HepG2 (cell line): ENCODE measurements around the gene ADAMTS16. TPM values are rescaled to one million over a fixed set of nuclear protein-coding genes. Genes with fewer than 3 reads are reported as not detected.

Experiments used
- EHMT2 ChIP-seq: fragments of 200-600 bp; sonication (generic); IDR thresholded peaks from 2 replicates; pipeline ENCODE4 v1.7.0; 2017; ENCODE audit warnings: antibody characterized with exemption, low read depth, low read length, borderline replicate concordance
- HNRNPLL ChIP-seq: fragments of 200-400 bp; formaldehyde crosslinking; IDR thresholded peaks from 2 replicates; pipeline ENCODE4 v1.6.1; 2017; ENCODE audit warnings: mild to moderate bottlenecking, low read depth, low read length; ENCODE audit not compliant: poor library complexity, severe bottlenecking
- HOXA3 ChIP-seq: sonication (generic); formaldehyde crosslinking; IDR thresholded peaks from 2 replicates; pipeline ENCODE4 v1.5.0; 2020; ENCODE audit warnings: missing genetic modification reagents
- MED1 ChIP-seq: sonication (generic); formaldehyde crosslinking; IDR thresholded peaks from 2 replicates; pipeline ENCODE4 v1.4.0; 2020; ENCODE audit warnings: missing genetic modification reagents
- MIXL1 ChIP-seq: IDR thresholded peaks from 2 replicates; pipeline ENCODE4 v1.6.1; 2016
- NFIB ChIP-seq: sonication (generic); formaldehyde crosslinking; IDR thresholded peaks from 2 replicates; pipeline ENCODE4 v1.9.0; 2021; ENCODE audit warnings: missing genetic modification reagents, mild to moderate bottlenecking, borderline replicate concordance
- NKX3-1 ChIP-seq: sonication (generic); formaldehyde crosslinking; IDR thresholded peaks from 2 replicates; pipeline ENCODE4 v1.5.0; 2020; ENCODE audit warnings: missing genetic modification reagents
- RBM39 ChIP-seq: fragments of 200-400 bp; formaldehyde crosslinking; IDR thresholded peaks from one replicate; pipeline ENCODE4 v1.6.1; 2018; ENCODE audit warnings: antibody characterized with exemption, mild to moderate bottlenecking, low read depth, low read length; ENCODE audit not compliant: poor library complexity, severe bottlenecking
- REL ChIP-seq: sonication (generic); formaldehyde crosslinking; conservative IDR thresholded peaks from 2 replicates; pipeline ENCODE4 v1.8.0; 2022; ENCODE audit warnings: mild to moderate bottlenecking, missing genetic modification reagents, moderate library complexity
- SOX5 ChIP-seq: IDR thresholded peaks from 2 replicates; pipeline ENCODE4 v1.6.1; 2016; ENCODE audit warnings: borderline replicate concordance
- SP4 ChIP-seq: sonication (generic); formaldehyde crosslinking; IDR thresholded peaks from 2 replicates; pipeline ENCODE4 v1.8.1; 2023; ENCODE audit warnings: mild to moderate bottlenecking, missing genetic modification reagents
- ZNF160 ChIP-seq: sonication (generic); formaldehyde crosslinking; IDR thresholded peaks from 2 replicates; pipeline ENCODE4 v1.8.0; 2022; ENCODE audit warnings: mild to moderate bottlenecking, inconsistent platforms, missing genetic modification reagents
- ZNF296 ChIP-seq: sonication (generic); formaldehyde crosslinking; conservative IDR thresholded peaks from 2 replicates; pipeline ENCODE4 v1.5.0; 2020; ENCODE audit warnings: mild to moderate bottlenecking, missing genetic modification reagents
- ZNF33B ChIP-seq: sonication (generic); formaldehyde crosslinking; IDR thresholded peaks from 2 replicates; pipeline ENCODE4 v1.5.1; 2020; ENCODE audit warnings: mild to moderate bottlenecking, missing genetic modification reagents
- ZNF383 ChIP-seq: sonication (generic); formaldehyde crosslinking; IDR thresholded peaks from 2 replicates; pipeline ENCODE4 v1.4.0; 2020; ENCODE audit warnings: missing genetic modification reagents, mild to moderate bottlenecking, borderline replicate concordance
- polyA plus RNA-seq, 8 experiments: library from polyadenylated mRNA; depleted of rRNA in 3 of 8; stranded (reverse) in 7 of 8; unstranded in 1 of 8; fragments of >200 nt; fragmentation: Illumina TruSeq in 4 of 8; extraction: Trizol in 4 of 8; gene quantifications; 2 replicates each; pipeline versions ENCODE4 v1.2.1 to v1.2.3, GENCODE V29; 2011 to 2016; ENCODE audit warnings: low read depth in 4 of 8, missing spikeins in 1 of 8, mixed read lengths in 1 of 8; ENCODE audit not compliant: insufficient read depth in 1 of 8
- total RNA-seq, 5 experiments: library from RNA; depleted of rRNA; stranded (reverse); fragments of >200 nt; fragmentation: Illumina TruSeq; extraction: Trizol; gene quantifications; 2 replicates each; pipeline ENCODE4 v1.2.3, GENCODE V29; 2016; ENCODE audit warnings: low read depth in 1 of 5
- TF ChIP-seq, protein P1 (sequence below): sonication (generic); formaldehyde crosslinking; IDR thresholded peaks from 2 replicates; pipeline ENCODE4 v1.4.0; 2020; ENCODE audit warnings: missing genetic modification reagents, borderline replicate concordance
- TF ChIP-seq, protein P2 (sequence below): sonication (generic); formaldehyde crosslinking; IDR thresholded peaks from 2 replicates; pipeline ENCODE4 v1.5.1; 2020; ENCODE audit warnings: mild to moderate bottlenecking, missing genetic modification reagents, moderate library complexity
- TF ChIP-seq, protein P3 (sequence below): sonication (generic); formaldehyde crosslinking; IDR thresholded peaks from 2 replicates; pipeline ENCODE4 v1.4.0; 2020; ENCODE audit warnings: missing genetic modification reagents
- TF ChIP-seq, protein P4 (sequence below): sonication (generic); formaldehyde crosslinking; IDR thresholded peaks from 2 replicates; pipeline ENCODE4 v1.8.0; 2022; ENCODE audit warnings: mild to moderate bottlenecking, missing genetic modification reagents, moderate library complexity

The ADAMTS16 gene
- total and polyA plus RNA-seq, 2 of the 13 experiments (the other 11 are each of a cell fraction or from before 2014, with no cell fraction given): 0.02 to 0.03 TPM

DNA sequence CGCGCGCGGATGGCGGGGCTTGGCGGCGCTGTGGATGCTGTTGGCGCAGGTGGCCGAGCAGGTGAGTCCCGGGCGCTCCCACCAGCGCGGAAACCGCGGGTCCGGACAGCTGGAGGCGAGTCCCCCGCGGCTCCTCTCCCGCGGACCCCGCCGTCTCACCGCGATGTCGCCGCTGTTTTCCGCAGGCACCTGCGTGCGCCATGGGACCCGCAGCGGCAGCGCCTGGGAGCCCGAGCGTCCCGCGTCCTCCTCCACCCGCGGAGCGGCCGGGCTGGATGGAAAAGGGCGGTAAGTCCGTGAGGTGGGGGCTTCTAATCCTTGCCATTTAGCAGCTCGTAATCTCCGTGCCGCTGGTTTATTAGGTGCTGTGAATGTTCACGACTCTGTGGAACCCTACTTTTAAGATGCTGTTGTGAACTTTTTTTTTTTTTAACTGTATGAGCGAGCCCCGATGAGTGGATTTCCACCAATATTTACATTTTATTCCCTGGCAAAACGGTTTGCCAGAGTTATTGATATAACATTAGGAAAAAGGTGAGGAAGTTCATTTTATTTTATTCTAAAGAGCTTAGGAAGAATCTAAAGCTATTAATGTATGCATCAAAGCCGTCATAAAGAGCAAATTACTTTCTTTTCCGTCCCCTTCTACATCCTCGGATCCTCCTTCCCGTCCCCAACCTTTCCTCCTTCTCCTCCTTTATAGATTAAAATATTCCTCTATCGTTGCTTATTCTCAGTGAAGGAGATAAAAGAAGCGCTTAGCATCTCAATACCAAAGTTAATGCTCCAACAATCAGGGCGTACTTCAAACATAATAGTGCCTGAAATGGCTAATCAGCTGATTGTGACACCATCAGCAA, 579 bp downstream of the ADAMTS16 start (continued):
- TF ChIP-seq, protein P1, sequence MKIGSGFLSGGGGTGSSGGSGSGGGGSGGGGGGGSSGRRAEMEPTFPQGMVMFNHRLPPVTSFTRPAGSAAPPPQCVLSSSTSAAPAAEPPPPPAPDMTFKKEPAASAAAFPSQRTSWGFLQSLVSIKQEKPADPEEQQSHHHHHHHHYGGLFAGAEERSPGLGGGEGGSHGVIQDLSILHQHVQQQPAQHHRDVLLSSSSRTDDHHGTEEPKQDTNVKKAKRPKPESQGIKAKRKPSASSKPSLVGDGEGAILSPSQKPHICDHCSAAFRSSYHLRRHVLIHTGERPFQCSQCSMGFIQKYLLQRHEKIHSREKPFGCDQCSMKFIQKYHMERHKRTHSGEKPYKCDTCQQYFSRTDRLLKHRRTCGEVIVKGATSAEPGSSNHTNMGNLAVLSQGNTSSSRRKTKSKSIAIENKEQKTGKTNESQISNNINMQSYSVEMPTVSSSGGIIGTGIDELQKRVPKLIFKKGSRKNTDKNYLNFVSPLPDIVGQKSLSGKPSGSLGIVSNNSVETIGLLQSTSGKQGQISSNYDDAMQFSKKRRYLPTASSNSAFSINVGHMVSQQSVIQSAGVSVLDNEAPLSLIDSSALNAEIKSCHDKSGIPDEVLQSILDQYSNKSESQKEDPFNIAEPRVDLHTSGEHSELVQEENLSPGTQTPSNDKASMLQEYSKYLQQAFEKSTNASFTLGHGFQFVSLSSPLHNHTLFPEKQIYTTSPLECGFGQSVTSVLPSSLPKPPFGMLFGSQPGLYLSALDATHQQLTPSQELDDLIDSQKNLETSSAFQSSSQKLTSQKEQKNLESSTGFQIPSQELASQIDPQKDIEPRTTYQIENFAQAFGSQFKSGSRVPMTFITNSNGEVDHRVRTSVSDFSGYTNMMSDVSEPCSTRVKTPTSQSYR (CRISPR knock-in tag): no peak
- TF ChIP-seq SP4 (CRISPR knock-in tag) (no peak), ZNF296 (CRISPR knock-in tag) (no peak), RBM39 (no peak), REL (CRISPR knock-in tag) (no peak), HOXA3 (no peak), EHMT2 (no peak), HNRNPLL (peak; percentile 24), ZNF33B (0 out of 2 replicates have a peak, but pooled peaks have one; percentile 37), NFIB (CRISPR knock-in tag) (no peak), SOX5 (no peak), MED1 (CRISPR knock-in tag) (no peak), ZNF160 (CRISPR knock-in tag) (no peak), NKX3-1 (CRISPR knock-in tag) (no peak), MIXL1 (CRISPR knock-in tag) (no peak), ZNF383 (CRISPR knock-in tag) (no peak)
- TF ChIP-seq, protein P2, sequence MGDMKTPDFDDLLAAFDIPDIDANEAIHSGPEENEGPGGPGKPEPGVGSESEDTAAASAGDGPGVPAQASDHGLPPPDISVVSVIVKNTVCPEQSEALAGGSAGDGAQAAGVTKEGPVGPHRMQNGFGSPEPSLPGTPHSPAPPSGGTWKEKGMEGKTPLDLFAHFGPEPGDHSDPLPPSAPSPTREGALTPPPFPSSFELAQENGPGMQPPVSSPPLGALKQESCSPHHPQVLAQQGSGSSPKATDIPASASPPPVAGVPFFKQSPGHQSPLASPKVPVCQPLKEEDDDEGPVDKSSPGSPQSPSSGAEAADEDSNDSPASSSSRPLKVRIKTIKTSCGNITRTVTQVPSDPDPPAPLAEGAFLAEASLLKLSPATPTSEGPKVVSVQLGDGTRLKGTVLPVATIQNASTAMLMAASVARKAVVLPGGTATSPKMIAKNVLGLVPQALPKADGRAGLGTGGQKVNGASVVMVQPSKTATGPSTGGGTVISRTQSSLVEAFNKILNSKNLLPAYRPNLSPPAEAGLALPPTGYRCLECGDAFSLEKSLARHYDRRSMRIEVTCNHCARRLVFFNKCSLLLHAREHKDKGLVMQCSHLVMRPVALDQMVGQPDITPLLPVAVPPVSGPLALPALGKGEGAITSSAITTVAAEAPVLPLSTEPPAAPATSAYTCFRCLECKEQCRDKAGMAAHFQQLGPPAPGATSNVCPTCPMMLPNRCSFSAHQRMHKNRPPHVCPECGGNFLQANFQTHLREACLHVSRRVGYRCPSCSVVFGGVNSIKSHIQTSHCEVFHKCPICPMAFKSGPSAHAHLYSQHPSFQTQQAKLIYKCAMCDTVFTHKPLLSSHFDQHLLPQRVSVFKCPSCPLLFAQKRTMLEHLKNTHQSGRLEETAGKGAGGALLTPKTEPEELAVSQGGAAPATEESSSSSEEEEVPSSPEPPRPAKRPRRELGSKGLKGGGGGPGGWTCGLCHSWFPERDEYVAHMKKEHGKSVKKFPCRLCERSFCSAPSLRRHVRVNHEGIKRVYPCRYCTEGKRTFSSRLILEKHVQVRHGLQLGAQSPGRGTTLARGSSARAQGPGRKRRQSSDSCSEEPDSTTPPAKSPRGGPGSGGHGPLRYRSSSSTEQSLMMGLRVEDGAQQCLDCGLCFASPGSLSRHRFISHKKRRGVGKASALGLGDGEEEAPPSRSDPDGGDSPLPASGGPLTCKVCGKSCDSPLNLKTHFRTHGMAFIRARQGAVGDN (CRISPR knock-in tag): peak; percentile 22; the same call in 1 of the 2 replicates
- TF ChIP-seq, protein P3, sequence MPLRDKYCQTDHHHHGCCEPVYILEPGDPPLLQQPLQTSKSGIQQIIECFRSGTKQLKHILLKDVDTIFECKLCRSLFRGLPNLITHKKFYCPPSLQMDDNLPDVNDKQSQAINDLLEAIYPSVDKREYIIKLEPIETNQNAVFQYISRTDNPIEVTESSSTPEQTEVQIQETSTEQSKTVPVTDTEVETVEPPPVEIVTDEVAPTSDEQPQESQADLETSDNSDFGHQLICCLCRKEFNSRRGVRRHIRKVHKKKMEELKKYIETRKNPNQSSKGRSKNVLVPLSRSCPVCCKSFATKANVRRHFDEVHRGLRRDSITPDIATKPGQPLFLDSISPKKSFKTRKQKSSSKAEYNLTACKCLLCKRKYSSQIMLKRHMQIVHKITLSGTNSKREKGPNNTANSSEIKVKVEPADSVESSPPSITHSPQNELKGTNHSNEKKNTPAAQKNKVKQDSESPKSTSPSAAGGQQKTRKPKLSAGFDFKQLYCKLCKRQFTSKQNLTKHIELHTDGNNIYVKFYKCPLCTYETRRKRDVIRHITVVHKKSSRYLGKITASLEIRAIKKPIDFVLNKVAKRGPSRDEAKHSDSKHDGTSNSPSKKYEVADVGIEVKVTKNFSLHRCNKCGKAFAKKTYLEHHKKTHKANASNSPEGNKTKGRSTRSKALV (CRISPR knock-in tag): peak; percentile 57
- TF ChIP-seq, protein P4, sequence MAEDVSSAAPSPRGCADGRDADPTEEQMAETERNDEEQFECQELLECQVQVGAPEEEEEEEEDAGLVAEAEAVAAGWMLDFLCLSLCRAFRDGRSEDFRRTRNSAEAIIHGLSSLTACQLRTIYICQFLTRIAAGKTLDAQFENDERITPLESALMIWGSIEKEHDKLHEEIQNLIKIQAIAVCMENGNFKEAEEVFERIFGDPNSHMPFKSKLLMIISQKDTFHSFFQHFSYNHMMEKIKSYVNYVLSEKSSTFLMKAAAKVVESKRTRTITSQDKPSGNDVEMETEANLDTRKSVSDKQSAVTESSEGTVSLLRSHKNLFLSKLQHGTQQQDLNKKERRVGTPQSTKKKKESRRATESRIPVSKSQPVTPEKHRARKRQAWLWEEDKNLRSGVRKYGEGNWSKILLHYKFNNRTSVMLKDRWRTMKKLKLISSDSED (CRISPR knock-in tag): no peak
